HepG2 (cell line): ENCODE measurements around the gene COX14. TPM values are rescaled to one million over a fixed set of nuclear protein-coding genes. Genes with fewer than 3 reads are reported as not detected.

Source experiments
- AKNA ChIP-seq: sonication (generic); formaldehyde crosslinking; IDR thresholded peaks from 2 replicates; pipeline ENCODE4 v1.4.0; 2020; ENCODE audit warnings: missing genetic modification reagents, borderline replicate concordance
- ESRRA ChIP-seq: sonication (generic); formaldehyde crosslinking; IDR thresholded peaks from 2 replicates; pipeline ENCODE4 v1.5.1; 2020; ENCODE audit warnings: mild to moderate bottlenecking, low read depth, missing genetic modification reagents
- FOXP1 ChIP-seq, 2 experiments: fragments of 450-650 bp in 1 of 2; IDR thresholded peaks; 2 replicates each; pipeline ENCODE4 v1.6.1; 2017 to 2018; ENCODE audit warnings: antibody characterized with exemption in 1 of 2
- KLF13 ChIP-seq: sonication (generic); formaldehyde crosslinking; IDR thresholded peaks from 2 replicates; pipeline ENCODE4 v1.4.0; 2020; ENCODE audit warnings: mild to moderate bottlenecking, missing genetic modification reagents
- LBX2 ChIP-seq: sonication (generic); formaldehyde crosslinking; IDR thresholded peaks from 2 replicates; pipeline ENCODE4 v1.5.0; 2020; ENCODE audit warnings: missing genetic modification reagents, mild to moderate bottlenecking, borderline replicate concordance
- MZF1 ChIP-seq: sonication (generic); formaldehyde crosslinking; IDR thresholded peaks from 2 replicates; pipeline ENCODE4 v1.8.1; 2023; ENCODE audit warnings: mild to moderate bottlenecking, missing genetic modification reagents, borderline replicate concordance
- NFAT5 ChIP-seq: sonication (generic); formaldehyde crosslinking; IDR thresholded peaks from 2 replicates; pipeline ENCODE4 v1.4.0; 2020; ENCODE audit warnings: missing genetic modification reagents
- SP140L ChIP-seq: sonication (generic); formaldehyde crosslinking; IDR thresholded peaks from 2 replicates; pipeline ENCODE4 v1.4.0; 2020; ENCODE audit warnings: missing genetic modification reagents, borderline replicate concordance
- SSRP1 ChIP-seq: IDR thresholded peaks from 2 replicates; pipeline ENCODE4 v1.6.1; 2016; ENCODE audit warnings: control low read depth
- ZNF362 ChIP-seq: sonication (generic); formaldehyde crosslinking; IDR thresholded peaks from 2 replicates; pipeline ENCODE4 v1.4.0; 2020; ENCODE audit warnings: missing genetic modification reagents, mild to moderate bottlenecking, borderline replicate concordance
- ZNF432 ChIP-seq: sonication (generic); formaldehyde crosslinking; IDR thresholded peaks from 2 replicates; pipeline ENCODE4 v1.5.0; 2020; ENCODE audit warnings: missing genetic modification reagents, mild to moderate bottlenecking, borderline replicate concordance
- ZNF460 ChIP-seq: sonication (generic); formaldehyde crosslinking; IDR thresholded peaks from 2 replicates; pipeline ENCODE4 v1.5.1; 2020; ENCODE audit warnings: missing genetic modification reagents, mild to moderate bottlenecking, borderline replicate concordance
- ZNF513 ChIP-seq: sonication (generic); formaldehyde crosslinking; conservative IDR thresholded peaks from 2 replicates; pipeline ENCODE4 v1.5.0; 2020; ENCODE audit warnings: missing genetic modification reagents
- ZNF629 ChIP-seq: sonication (generic); formaldehyde crosslinking; conservative IDR thresholded peaks from 2 replicates; pipeline ENCODE4 v1.5.0; 2020; ENCODE audit warnings: missing genetic modification reagents
- polyA plus RNA-seq, 8 experiments: library from polyadenylated mRNA; depleted of rRNA in 3 of 8; stranded (reverse) in 7 of 8; unstranded in 1 of 8; fragments of >200 nt; fragmentation: Illumina TruSeq in 4 of 8; extraction: Trizol in 4 of 8; gene quantifications; 2 replicates each; pipeline versions ENCODE4 v1.2.1 to v1.2.3, GENCODE V29; 2011 to 2016; ENCODE audit warnings: low read depth in 4 of 8, missing spikeins in 1 of 8, mixed read lengths in 1 of 8; ENCODE audit not compliant: insufficient read depth in 1 of 8
- total RNA-seq, 5 experiments: library from RNA; depleted of rRNA; stranded (reverse); fragments of >200 nt; fragmentation: Illumina TruSeq; extraction: Trizol; gene quantifications; 2 replicates each; pipeline ENCODE4 v1.2.3, GENCODE V29; 2016; ENCODE audit warnings: low read depth in 1 of 5

Gene COX14
- total and polyA plus RNA-seq, 2 of the 13 experiments (the other 11 are each of a cell fraction or from before 2014, with no cell fraction given), result 53.0 to 71.6 TPM

GRCh38 chr12:50111693-50112455 lies at the start of gene COX14 (continued):
- TF ChIP-seq ZNF362 (CRISPR knock-in tag), result peak; percentile 34; the same call in 1 of the 2 replicates
- TF ChIP-seq KLF13 (CRISPR knock-in tag), result 0 out of 2 replicates have a peak, but pooled peaks have one; percentile 47
- no peak for TF ChIP-seq SSRP1 (CRISPR knock-in tag)
- 0 out of 2 replicates have a peak, but pooled peaks have one; percentile 61 for TF ChIP-seq ESRRA
- no peak for TF ChIP-seq ZNF432
- TF ChIP-seq SP140L, result no peak
- TF ChIP-seq MZF1 (CRISPR knock-in tag), result 0 out of 2 replicates have a peak, but pooled peaks have one; percentile 63
- TF ChIP-seq FOXP1 (IDR thresholded peaks at IDR 0.05), result no peak
- no peak for TF ChIP-seq FOXP1 (CRISPR knock-in tag; IDR thresholded peaks at IDR 0.05)
- TF ChIP-seq NFAT5, result peak; percentile 82
- TF ChIP-seq ZNF629 (CRISPR knock-in tag), result no peak
- no peak for TF ChIP-seq ZNF513 (CRISPR knock-in tag)
- no peak for TF ChIP-seq ZNF460 (CRISPR knock-in tag)
- no peak for TF ChIP-seq AKNA (CRISPR knock-in tag)
- peak; percentile 85; the same call in 1 of the 2 replicates for TF ChIP-seq LBX2
